ENCODE data around the gene ICA1. TPM values are rescaled to one million over a fixed set of nuclear protein-coding genes. Genes with fewer than 3 reads are reported as not detected.
"Not testable (repeated sequence)": the region's sequence is repeated elsewhere in the genome, so short reads cannot be mapped to it uniquely, and the experiment has no call there.

The ICA1 gene
- total RNA-seq, 1 donor from 2014 or later = 43.2 TPM

DNA sequence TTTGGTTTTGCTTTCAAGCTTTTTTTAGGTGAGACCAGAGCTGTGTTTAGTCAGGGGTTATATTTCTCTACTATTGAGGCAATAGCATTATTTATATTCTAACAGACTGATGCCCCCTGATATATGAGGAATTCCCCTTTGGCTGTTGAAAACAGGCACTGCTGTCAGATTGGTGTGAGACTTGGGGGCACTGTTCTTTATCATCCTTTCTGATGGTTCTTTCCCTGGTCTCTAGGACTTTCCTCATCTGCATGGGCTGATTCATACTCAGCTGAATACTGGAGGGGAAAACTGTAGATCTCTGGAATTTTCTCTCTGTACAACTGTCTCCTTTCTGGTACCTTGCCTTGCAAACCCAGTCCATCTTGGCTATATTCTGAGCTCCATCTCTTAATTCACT lies 10.0 kb upstream of the ICA1 start:
- no peak for DNase-seq (ENCODE audit: extremely low read depth, low read depth, low spot score)

DNA sequence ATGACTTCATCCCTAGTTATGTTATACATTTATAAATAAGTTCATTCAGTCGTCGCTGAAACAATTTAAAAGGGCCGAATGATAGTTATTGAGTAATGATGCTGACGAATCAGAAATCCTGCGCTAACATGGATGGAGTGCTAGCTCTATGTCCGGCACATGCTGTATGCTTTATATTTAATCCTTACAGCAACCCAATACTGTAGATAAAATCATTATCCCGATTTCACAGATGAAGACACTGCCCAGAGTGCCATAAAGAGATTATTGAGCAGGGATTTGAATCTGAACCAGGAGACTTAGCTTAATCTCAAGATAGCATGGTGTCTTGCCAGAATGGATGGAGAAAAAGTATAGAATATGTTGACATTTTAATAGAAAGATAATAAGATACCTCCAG lies 1.1 kb upstream of the ICA1 start:
- DNase-seq (ENCODE audit: extremely low read depth, low read depth, low spot score) = no peak

DNA sequence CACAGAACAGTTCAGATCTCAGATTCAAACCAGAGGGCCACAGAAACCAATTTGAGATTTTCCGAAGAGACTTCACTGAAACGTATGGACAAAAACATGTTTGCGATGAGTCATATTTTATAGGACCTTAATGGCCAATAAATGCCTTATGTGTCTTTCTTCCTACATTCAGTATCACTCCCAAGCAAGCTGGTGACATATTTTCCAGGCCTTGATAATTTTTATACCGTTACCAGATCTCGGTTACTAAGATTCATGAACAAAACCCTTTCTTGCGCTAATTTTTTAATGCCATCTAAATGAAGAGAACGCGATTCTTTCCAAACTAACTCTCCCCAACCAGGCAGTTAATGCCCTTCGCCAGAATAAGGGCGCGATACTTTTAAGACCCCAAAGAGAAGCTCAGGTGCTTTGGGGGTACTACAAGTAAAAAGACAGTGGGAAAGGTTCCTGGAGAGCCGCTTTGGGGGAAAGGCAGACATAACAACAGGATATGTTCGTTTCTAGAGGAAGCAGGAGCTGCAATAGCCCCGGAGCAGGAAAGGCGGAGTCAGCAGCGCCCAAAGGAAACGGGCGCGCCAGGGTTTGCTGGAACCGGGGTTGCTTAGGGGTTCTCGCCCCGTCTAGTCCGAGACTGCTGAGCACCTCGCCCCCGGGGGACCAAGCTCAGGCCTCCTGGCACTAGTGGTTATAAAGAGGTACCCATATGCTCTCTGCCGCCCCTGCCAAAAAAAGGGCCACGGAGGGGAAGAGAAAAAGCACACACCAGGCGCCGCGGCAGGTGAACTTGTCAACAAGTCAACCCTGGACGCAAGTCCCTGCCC lies 884 bp downstream of the ICA1 start:
- no peak for DNase-seq (ENCODE audit: extremely low read depth, low read depth, low spot score)

DNA sequence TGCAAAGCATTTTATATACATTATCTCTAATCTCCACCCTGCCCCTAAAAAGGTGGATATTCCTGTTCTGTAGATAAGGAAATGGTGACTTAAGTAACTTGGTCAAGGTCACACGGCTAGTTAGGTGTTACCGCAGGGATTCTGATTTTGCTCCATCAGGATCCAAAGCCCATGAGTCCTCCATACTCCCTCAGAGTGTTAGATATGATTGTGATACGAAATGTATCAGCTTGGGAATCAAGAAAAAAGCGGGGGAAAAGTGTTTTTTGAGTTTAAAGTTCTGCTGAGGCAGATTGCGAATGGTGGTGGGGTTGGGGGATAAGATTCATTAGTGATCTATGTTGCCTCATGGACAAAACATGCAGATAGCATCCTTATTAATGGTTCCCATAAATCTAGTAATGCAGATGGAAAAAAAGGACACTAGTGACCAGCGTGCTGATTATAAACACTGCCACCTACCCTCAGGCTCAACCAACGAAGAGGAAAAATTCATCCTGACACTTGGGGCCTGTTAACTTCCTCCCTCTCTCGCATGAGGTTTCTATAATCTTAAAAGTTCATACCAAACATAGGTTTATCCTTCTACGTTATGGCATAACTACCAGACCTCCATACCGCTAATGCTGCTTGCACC lies 2.3 kb downstream of the ICA1 start:
- no peak for DNase-seq (ENCODE audit: extremely low read depth, low read depth, low spot score)

DNA sequence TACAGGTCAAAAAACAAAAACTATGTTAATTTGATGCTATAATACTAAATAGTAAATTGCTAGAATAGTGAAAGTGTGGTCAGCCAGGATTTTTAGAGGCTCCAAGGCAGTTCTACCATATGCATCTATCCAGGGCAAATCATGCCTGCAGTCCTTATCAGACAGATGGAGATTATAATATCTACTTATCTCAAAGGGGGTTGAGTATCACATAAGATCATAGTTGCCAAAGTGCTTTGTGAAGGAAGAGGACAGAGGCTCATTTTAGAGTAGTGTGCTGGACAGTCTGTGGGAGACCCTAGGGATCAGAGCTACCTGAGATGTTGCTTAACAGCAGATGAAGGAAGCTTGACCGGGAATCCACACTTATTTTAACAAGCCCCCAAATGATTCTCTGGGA lies 3.2 kb downstream of the ICA1 start:
- DNase-seq (ENCODE audit: extremely low read depth, low read depth, low spot score) = no peak

DNA sequence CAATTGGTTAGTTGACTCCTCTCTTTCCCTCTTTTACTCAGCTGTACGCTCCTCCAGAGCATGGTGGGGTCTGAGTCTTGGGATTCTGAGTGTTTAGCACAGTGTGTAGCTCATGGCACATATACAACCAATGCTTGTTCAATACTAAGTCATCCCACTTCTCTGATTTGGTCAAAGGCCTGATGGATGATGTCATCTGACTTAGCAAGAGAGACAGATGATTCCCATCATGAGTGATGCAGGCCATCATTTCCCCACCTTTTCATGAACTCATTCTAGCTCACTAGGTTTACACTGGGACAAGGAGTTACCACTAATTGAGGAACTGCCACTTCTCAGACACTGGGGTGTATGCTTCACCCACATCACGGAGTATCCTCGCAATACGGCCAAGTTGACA lies 3.8 kb downstream of the ICA1 start:
- no peak for DNase-seq (ENCODE audit: extremely low read depth, low read depth, low spot score)

DNA sequence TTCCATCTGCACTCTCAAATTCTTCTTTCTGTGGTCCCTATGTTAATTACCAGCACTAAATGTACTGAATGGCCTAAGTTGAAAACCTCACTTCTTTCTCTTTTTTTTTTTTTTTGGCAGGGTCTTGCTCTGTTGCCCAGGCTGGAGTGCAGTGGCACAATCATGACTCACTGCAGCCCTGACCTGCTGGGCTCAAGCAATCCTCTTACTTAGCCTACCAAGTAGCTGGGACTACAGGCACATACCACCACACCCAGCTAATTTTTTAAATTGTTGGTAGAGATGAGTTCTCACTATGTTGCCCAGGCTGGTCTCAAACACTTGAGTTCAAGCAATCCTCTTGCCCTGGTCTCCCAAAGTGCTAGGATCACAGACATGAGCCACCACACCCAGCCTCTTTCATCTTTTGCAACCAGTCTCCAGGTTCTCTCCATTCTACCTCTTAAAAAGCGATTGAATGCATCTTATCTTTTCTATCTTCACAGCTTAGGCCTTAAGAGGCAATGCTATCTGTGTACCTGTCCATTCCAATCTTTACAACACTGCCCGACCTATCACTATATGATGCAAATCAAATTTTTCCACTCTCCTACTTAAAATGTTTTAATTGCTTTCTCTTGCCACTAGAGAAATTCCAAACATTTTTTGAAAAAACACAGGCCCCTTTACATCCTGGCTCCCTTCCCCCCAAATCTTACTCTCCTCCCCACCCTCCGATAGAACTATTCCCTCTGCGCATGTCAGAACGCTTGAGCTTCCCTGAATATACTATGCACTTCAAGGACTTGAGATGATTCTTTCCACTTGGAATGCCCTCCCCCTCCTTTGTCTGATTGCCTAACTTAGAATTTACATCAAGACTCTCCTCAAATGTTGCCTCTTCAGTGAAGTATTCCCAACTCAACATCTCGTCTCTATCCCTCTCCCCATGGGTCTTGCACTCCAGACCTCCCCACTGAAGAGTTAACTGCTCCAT lies 6.0 kb downstream of the ICA1 start:
- DNase-seq (ENCODE audit: extremely low read depth, low read depth, low spot score) = no peak

DNA sequence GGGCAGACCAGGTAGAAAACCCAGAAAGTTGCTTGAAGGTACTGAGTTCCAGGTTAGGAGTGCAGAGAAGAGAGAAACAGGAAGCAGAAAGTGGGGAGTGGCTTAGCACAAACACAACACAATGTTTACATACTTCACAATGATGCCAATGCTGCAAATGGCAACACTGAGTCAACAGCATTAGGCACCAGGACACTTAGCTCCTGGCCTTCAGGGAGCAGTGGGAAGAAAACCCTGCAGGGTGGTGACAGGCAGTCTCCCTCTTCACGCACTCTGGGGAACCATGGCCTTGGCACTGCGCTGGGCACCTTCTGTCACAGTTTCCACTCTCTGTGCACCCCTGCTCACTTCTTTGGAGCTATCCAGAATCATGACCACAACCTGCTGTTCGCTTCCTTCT lies 7.3 kb downstream of the ICA1 start:
- no peak for DNase-seq (ENCODE audit: extremely low read depth, low read depth, low spot score)

DNA sequence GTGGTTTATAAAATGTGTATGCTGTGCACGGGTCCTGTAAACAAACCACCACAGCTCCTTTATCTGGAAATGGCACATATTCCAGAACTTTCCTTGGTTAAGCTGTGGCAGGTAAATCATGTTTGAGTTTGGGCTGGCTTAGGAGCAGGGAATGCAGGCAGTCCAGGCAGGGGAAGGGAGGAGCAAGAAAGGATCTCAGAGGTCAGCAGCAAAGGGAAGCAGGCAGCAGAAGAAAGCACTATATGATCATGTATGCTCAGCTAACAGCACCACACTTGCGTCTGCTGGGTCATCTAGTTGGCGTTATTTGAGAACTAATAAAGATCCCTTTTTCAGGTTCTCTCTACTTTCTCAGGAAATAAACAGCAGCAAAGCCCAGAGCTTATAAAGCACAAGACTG lies 7.8 kb downstream of the ICA1 start:
- DNase-seq (ENCODE audit: extremely low read depth, low read depth, low spot score) = no peak

DNA sequence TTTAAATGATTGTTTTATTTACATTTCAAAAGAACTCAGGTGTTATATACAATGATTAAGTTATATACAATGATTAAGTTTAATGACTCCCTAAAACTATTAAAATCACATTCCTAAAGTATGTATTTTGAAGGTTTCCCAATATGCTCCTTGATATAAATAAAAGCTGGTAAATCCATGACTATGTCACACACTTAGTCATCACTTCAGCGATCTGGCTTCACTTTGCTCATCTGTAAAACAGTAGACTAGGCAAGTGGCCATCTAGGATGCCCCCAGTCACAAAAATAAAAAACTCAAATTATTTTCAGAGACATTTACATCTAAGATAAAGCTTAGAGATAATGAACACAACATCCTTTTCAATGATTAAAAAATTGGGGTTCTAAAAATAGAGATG lies 10.8 kb downstream of the ICA1 start:
- no peak for DNase-seq (ENCODE audit: extremely low read depth, low read depth, low spot score)

DNA sequence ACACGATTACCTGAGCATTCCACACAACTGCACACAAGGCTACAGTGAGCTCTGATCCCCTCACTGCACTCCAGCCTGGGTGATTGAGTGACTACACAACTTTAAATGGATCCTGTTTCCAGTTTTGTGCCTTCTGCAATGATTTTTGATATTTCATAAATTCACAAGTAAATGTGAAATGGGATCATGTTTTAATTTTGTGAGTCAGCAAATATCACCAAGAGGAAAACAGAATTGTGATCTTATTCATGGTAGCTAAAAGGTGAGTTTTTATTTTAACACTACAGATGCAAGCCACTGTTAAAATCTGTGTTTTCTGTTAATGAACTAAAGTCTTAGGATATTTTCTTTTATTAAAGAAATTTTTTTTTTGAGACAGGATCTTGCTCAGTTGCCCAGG lies 11.4 kb downstream of the ICA1 start:
- DNase-seq (ENCODE audit: extremely low read depth, low read depth, low spot score) = no peak

DNA sequence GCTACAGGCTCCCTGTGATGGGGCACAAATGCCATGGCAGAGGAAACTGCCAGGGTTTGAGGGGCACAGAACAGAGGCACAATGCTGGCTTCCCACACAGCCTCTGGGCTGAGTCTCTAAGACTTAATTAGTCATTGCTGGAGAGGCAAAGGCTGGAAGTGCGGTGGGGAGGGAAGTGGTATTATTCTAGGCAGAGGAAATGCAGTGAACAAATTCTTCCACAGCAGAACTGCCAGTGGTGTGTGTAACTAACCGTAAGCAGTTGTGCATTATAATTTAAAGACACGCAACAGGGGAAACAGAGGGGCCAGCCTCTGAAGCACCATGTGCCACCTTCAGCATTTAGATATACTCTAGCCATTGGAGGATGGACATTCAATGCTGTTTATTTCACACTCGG lies 12.8 kb downstream of the ICA1 start:
- DNase-seq (ENCODE audit: extremely low read depth, low read depth, low spot score) = no peak

DNA sequence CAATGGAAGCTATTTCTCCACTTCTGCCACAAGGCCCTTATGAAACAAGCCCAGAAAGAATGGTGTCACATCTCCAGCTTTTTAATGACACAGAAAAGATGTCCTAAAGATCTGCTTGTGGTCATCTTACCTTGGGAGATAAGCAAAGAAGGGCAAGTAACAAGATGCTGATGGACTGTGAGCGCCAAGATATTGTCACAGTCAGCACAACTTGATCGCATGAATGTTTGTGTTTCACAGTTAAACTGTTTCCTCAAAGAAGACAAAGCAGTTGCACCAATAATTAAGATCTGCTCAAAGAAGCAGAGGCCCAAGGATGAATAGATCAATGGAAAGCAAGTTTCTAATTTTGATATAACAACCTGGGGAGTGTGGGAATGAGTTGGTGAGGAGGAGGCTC lies 15.9 kb downstream of the ICA1 start:
- no peak for DNase-seq (ENCODE audit: extremely low read depth, low read depth, low spot score)

DNA sequence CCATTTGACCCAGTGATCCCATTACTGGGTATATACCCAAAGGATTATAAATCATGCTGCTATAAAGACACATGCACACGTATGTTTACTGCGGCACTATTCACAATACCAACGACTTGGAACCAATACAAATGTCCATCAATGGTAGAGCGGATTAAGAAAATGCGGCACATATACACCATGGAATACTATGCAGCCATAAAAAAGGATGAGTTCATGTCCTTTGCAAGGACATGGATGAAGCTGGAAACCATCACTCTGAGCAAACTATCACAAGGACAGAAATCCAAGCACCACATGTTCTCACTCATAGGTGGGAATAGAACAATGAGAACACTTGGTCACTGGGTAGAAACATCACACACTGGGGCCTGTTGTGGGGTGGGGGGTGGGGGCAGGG lies 16.9 kb downstream of the ICA1 start:
- DNase-seq (ENCODE audit: extremely low read depth, low read depth, low spot score) = not testable (repeated sequence)

DNA sequence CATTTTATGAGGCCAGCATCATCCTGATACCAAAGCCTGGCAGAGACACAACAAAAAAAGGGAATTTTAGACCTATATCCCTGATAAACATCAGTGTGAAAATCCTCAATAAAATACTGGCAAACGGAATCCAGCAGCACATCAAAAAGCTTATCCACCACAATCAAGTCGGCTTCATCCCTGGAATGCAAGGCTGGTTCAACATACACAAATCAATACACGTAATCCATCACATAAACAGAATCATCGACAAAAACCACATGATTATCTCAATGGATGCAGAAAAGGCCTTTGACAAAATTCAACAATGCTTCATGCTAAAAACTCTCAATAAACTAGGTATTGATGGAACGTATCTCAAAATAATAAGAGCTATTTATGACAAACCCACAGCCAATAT lies 18.9 kb downstream of the ICA1 start:
- not testable (repeated sequence) for DNase-seq (ENCODE audit: extremely low read depth, low read depth, low spot score)

DNA sequence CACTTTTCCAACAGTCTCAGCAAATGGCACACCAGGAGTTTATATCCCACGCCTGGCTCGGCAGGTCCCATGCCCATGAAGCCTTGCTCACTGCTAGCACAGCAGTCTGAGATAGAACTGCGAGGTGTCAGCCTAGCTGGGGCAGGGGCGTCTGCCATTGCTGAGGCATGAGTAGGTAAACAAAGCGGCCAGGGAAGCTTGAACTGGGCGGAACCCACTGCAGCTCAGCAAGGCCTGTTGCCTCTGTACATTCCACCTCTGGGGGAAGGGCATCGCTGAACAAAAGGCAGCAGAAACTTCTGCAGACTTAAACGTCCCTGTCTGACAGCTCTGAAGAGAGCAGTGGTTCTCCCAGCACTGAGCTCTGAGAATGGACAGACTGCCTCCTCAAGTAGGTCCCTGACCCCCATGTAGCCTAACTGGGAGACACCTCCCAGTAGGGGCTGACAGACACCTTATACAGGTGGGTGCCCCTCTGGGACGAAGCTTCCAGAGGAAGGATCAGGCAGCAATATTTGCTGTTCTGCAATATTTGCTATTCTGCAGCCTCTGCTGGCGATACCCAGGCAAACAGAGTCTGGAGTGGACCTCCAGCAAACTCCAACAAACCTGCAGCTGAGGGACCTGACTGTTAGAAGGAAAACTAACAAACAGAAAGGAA lies 22.1 kb downstream of the ICA1 start:
- not testable (repeated sequence) for DNase-seq (ENCODE audit: extremely low read depth, low read depth, low spot score)

DNA sequence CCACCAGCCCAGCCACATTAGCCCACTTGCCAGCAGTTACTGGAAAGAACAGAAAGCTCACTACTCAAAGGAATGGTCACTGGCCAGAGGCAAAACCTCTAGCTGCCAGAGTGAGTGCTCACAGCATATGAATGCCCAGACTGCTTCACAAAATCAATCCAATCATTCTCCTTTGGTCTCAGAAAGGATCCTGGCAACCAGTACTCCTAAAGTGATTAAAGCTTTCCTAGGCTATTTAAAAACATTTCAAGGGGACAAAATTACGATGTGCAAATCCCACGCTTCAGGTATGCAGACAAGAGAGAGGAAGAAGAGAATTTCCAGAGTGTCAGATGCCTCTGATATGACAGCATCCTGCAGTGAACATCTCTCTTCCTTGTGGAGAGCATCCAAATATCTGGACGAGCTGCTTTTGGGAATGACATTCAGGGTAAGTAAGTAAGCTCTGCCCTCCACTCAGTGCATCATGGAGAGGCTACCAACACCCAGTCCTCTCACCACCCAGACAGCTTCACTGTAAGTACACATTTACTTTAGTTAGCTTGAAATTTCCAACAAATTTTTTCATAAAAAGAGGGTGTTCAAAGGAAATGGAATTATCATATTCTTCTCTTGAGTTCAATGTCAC lies 25.1 kb downstream of the ICA1 start:
- DNase-seq (ENCODE audit: extremely low read depth, low read depth, low spot score) = no peak

DNA sequence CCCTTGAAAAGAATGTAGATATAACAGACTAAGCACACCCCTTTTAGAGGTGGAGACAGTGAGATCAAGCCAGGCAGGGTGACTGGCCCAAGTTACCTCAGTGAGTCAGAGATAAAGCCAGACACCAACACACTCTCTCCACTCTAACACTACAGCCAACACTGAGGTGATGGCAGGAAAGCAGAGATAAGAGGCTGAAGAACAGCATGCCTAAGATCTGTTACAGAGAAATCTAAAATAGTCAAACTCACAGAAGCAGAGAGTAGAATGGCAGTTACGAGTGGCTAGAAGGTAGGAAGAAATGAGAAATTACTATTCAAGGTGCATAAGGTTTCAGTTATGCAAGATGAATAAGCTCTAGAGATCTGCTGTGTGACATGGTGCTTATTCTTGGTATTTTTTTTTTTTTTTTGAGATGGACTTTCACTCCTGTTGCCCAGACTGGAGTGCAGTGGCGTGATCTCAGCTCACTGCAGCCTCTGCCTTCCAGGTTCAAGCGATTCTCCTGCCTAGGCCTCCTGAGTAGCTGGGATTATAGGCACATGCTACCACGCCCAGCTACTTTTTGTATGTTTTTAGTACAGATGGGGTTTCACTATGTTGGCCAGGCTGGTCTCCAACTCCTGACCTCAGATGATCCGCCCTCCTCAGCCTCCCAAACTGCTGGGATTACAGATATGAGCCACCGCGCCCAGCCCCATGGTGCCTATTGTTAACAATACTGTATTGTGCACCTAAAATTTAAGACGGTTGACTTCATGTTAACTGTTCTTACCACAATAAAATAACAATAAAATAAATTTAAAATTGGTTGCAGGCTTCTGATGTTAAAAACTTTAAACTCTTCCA lies 28.7 kb downstream of the ICA1 start:
- no peak for DNase-seq (ENCODE audit: extremely low read depth, low read depth, low spot score)

DNA sequence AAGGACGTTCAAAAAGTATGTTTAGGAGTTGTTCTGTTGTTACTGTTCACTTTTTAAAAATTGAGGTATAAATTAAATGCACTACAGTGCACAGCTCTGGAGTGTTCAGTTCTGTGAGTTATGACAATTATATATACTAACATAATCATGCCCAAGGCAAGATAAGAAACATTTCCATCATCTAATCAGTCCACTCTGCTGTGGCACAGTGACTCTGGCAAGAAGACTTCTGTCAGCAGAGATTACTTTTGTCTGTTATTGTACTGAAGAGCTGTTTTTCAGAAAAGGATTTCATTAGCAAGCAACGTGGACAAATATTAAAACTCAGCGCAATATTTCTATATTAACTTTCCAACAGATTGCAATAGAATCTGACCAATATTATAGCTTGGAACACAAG lies 32.0 kb downstream of the ICA1 start:
- no peak for DNase-seq (ENCODE audit: extremely low read depth, low read depth, low spot score)

Data from glomerular endothelial cell (primary cell).